Caki2 (cell line): Measurements from ENCODE around the gene NNAT. TPM values are rescaled to one million over a fixed set of nuclear protein-coding genes. Genes with fewer than 3 reads are reported as not detected.
"Not testable (repeated sequence)": the region's sequence is repeated elsewhere in the genome, so short reads cannot be mapped to it uniquely, and the experiment has no call there.

Experiments used
- DNase-seq: peaks from one replicate; pipeline ENCODE4 v3.0.0-alpha.2; 2015; ENCODE audit warnings: low read depth
- in situ Hi-C: cut with HindIII; loops from 2 replicates; pipeline ENCODE4 v1.10.0; 2016; ENCODE audit warnings: low sequenced_read_pairs, low pct_unique_long_range_greater_than_20kb, mixed read lengths
- total RNA-seq: library from RNA; depleted of rRNA; stranded (reverse); fragments of >200 nt; shearing (Covaris generic); gene quantifications from 2 replicates; pipeline ENCODE4 v1.2.3, GENCODE V29; 2014; ENCODE audit warnings: low replicate concordance

The NNAT gene
- total RNA-seq, 1 experiment from 2014 or later, result not detected

DNA sequence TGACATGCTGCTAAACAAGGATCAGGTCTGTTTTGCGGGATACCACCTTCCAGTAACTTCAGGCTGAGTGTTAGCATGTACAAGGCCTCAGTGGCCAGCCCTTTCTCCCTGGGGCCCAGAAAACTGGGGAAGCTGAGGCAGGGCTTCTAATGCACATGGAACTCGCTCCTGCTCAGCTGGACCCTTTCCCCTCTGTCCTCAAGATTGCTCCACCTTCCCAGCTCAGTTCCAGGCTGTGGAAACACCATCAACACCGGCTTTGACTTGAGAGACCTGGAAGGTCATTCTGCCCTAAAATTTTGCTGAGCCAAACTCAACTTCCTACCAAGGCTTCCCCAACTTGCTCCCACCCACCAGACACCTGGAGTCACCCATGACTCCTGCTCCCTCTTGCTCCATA is 10.8 kb downstream of the NNAT start:
- in situ Hi-C loops, result no loop called here
- DNase-seq, result no peak

DNA sequence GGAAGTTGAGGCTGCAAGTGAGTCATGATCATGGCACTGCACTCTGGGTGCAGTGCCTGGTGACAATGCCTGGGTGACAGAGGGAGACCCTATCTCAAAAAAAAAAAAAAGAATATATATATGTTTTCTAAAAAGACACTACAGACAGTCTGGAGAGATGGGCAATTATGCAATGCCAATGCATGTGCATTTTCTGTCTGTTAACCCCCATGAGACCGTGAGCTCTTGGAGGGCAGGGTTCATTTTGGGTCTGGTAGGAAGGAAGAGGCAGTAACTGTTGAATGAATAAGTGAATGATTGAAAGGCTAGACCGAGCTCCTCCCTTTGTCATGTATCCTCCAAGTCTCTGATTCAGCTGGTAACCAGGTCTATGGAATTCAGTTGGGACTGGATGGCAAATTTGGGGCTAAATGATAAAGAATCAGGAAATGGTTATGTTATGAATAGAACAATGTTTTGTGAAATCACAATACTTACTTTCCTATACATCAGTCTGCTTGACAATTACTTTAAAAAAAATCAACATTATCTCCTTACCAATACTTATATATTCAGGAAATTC is 12.2 kb downstream of the NNAT start:
- no peak for DNase-seq
- in situ Hi-C loops, result no loop called here

DNA sequence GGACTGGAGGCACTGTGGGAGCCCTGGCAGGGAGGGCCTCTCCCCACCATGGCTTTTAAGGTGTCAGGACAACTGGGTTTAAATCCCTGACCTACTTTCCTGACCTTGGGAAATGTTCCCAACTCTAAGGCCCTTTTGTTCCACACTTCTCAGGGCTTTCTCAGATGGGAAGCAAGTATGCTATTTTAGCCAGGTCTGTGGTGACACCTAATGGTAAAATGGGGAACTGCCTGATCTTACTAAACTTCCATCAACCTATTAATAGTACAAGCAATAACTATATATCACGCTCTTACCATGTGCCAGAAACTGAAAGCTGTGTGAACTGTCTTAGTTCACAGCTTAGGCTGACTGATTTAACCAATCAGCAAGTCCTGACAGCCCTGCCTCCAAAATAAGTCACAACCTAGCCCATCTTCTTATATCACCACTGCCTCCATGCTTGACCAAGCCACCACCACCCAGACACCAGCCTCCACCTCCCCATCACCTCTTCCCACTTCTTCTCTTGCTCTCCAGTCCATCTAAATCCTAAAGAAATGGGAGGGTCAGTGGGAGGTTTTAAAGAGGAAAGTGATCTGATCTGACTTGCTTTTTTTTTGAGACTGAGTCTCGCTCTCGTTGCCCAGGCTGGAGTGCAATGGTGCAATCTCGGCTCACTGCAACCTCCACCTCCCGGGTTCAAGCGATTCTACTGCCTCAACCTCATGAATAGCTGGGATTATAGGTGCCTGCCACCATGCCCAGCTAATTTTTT is 13.5 kb downstream of the NNAT start:
- peak; percentile 73 for DNase-seq
- in situ Hi-C loops, result no loop called here

DNA sequence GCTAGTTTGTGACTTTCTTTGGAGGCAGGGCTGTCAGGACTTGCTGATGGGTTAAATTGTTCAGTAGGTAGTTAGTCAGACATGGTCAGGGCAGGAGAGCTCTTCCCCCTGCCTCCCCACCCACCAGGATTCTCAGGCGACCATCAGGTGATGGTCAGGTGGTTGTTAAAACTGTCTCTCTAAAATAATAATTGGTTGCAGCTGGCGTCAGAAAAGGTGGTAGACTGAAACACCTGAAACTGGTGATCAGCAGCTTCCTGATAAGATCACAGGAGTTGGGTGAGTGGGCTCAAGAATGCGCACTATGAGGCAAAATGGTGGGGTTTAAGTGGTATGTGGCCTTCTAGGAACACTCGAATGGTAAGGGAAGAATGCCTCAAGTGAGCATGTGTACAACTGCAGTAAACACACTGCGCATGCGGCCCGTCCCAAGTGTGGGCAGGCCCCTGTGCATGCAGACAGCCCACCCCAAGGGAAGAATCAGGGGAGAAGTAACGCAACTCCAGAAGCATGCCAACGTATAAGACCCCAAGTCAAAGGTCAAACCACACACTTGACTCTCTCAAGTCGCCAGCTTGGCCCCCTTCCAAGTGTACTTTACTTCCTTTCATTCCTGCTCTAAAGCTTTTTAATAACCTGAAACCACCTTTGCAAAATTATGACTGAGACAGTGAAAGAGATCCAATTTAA is 14.5 kb downstream of the NNAT start:
- in situ Hi-C loops, result no loop called here

DNA sequence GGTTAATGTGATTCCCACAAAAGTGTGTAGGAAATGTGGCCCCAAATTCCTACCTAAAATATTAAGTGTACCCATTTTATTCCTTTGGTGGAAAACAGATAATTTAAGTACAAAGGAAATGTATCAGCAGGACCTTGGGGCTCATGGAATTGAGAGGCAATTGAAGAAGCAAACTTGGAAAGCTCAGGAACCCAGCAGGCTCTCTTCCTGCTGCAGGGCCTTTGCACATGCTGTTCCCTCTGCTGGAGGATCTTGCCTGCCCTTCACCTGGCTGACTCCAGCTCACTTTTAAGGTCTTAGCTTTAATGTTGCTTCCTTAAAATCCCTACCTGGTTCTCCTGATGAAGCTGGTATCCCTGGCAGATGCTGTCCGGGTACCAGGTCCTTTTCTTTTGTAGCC is 16.5 kb downstream of the NNAT start:
- in situ Hi-C loops, result no loop called here
- no peak for DNase-seq

More for the DNA sequence above, 14.5 kb downstream of the NNAT start:
- no peak for DNase-seq

DNA sequence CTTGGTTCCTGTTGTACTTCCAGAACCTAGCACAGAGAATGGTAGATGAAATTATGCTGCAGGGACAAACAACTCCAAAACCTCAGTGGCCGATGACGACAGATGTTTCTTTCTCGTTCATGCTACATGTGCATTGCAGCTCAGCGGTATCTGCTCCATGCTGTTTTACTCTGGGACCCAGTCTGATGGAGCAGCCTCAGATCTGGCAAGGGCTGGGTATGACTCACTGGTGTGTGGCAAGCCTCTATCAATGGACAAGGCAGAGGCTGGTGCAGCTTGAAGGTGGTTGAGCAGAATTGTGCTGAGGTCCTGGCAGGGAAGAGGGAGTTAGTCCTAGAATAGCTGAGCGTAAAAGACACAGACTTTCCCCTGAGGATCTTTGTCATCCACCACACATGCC is 17.0 kb downstream of the NNAT start:
- no peak for DNase-seq
- in situ Hi-C loops, result no loop called here

DNA sequence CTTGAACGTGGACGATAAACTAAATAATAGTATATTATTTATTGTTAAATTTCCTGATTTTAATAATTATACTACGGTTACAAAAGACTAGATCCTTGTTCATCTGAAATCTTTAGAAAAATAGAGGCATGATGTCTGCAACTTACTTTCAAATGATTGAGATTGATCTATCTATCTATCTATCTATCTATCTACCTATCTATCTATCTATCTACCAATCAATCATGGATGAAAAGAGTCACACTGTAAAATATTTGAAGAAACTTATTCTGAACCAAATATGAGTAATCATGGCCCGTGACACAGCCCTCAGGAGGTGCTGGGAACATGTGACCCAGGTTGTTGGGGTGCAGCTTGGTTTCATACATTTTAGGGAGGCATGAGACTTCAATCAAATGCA is 18.4 kb downstream of the NNAT start:
- no peak for DNase-seq
- in situ Hi-C loops, result no loop called here

DNA sequence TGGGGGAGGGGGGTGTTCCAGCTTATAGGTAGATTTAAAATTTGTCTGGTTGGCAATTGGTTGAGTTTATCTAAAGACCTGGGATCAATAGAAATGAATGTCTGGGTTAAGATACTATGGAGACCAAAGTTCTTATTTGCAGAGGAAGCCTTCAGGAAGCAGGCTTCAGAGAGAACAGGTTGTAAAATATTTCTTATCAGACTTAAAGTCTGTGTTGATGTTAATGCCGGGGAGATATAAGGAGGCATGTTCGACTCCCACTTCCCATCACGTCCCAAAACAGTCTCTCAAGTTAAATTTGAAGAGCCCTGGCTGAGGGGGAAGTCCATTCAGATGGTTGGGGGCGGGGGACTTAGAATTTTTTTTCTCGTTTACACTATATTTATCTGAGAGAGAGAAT is 19.0 kb downstream of the NNAT start:
- DNase-seq, result no peak
- in situ Hi-C loops, result no loop called here

DNA sequence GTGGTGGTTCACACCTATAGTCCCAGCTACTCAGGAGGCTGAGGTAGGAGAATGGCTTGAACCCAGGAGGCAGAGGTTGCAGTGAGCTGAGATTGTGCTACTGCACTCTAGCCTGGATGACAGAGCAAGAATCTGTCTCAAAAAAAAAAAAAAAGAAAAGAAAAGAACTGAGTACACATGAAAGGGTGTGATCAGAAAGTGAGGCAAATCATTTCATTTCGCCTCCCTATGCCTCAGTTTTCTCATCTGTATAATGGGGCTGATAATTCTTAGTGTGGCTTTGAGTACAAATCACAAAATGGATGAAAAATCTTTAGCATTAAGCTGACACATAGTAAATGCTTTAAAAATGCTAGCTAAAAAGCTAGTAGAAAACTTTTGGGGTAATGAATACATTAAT is 19.8 kb downstream of the NNAT start:
- in situ Hi-C loops, DNase-seq: not testable (repeated sequence)

DNA sequence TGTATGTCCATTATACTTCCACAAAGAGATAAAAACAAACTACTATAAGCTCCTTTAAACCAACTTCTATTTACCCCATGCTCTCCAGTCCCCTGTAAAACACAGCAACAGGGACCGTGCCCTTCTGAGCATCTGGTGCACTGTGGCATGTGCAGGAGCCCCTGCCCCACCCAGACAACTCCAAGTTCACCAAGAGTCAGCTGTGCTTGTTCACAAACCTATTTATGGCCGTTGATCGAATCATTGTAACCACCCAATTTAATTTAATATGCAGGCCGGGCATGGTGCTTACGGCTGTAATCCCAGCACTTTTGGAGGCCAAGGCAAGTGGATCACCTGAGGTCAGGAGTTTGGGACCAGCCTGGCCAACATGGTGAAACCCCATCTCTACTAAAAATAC is 20.3 kb downstream of the NNAT start:
- DNase-seq, result no peak
- in situ Hi-C loops, result no loop called here

DNA sequence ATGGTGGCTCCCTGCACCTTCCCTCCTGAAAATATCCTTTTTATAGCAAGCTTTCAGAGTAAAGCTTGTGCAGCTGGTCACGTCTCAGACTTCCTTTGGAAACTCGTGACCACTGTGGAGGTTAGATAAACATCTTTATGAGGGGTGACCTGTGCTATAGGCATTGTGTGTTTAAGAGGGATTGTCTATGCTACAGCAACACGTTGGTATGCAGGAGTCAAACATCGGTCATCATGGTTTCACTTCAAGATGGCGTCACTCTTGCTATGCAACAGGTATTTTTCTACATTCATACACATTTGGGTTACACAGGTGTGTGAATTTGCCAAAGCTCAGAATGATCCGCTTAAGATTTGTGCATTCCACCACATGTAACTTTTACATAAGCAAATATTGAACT is 21.2 kb downstream of the NNAT start:
- no peak for DNase-seq
- in situ Hi-C loops, result no loop called here

DNA sequence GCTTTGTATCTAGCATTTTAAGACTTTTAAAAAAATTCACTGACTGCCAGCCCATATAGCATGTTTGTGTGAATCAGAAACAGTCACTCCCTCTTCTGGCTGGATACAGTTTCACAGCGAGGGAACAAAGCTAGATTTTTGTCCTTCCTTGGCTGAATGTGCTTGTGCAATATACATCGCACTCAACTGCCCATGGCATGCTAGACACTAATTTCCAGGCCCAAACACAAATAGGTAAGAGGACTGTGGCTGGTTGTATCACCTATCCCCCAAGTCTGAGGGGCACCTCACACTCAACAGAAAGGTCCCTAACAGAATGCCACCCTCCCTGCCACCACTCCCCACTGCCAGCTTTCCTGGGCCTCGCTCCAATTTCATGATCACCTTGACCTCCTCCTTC is 22.8 kb downstream of the NNAT start:
- no peak for DNase-seq
- in situ Hi-C loops, result no loop called here

DNA sequence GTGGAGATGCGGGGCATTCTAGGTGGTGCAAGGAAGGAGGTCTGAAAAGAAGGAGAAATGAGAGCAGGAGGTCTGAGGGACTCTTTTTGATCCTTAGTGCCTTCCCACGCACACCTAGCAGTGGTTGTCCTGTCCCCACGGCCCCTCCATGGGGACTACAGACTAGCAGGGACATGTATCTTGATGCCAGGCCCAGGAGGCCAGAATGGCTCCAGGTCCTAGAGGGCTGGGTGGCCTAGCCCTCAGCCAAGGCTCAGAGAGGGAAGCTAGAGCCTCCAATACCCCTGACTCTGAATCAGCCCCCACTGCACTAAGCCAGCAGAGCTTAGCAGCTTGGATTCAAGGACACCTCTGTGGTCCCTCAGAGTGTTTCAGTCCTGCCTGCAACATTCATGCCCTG is 23.3 kb downstream of the NNAT start:
- in situ Hi-C loops, result no loop called here
- no peak for DNase-seq

DNA sequence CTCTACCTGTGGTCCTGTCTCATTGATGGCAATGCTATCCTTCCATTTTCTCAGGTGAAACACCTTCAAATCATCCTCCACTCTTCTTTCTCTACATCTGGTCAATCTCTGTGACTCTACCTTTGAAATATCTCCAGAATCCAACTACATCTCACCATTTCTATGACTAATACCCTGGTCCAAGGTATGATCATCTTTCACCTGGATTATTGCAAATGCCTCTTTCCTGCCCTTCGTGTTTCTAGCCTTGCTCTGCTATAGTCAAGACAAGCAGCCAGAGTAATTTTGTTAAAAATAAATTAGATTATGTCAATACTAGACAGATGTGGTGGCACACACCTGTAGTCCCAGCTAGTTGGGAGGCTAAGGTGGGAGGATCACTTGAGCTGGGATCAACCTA is 24.5 kb downstream of the NNAT start:
- DNase-seq, result no peak
- in situ Hi-C loops, result no loop called here

DNA sequence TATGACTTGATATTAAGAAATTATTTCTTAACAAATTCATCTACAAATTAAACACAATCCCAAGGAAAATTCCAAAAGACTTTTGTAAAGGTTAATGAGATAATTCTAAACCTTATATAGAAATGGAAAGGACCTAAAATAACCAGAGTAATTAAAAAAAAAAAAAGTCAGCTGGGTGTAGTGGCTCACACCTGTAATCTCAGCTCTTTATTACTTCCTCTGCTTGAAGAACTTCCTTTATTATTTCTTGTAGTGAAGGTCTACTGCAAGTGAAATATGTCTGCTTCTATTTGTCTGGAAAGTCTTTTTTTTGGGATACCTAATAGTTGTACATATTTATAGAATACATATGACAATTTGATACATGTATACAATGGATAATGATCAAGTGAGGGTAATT is 26.9 kb downstream of the NNAT start:
- DNase-seq, result no peak
- in situ Hi-C loops, result no loop called here

DNA sequence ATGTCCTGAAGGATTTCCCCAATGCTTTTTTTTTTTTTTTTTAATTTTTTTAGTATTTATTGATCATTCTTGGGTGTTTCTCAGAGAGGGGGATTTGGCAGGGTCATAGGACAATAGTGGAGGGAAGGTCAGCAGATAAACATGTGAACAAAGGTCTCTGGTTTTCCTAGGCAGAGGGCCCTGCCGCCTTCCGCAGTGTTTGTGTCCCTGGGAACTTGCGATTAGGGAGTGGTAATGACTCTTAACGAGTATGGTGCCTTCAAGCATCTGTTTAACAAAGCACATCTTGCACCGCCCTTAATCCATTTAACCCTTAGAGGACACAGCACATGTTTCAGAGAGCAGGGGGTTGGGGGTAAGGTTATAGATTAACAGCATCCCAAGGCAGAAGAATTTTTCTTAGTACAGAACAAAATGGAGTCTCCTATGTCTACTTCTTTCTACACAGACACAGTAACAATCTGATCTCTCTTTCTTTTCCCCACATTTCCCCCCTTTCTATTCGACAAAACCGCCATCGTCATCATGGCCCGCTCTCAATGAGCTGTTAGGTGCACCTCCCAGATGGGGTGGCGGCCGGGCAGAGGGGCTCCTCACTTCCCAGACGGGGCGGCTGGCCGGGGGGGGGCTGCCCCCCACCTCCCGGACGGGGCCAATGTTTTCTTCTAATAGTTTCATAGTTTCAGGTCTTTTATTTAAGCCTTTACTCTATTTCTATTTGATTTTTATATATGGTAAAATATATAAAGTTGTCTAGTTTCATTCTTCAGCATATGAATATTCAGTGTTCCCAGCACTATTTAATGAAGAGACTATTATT is 29.3 kb downstream of the NNAT start:
- in situ Hi-C loops, DNase-seq: not testable (repeated sequence)

DNA sequence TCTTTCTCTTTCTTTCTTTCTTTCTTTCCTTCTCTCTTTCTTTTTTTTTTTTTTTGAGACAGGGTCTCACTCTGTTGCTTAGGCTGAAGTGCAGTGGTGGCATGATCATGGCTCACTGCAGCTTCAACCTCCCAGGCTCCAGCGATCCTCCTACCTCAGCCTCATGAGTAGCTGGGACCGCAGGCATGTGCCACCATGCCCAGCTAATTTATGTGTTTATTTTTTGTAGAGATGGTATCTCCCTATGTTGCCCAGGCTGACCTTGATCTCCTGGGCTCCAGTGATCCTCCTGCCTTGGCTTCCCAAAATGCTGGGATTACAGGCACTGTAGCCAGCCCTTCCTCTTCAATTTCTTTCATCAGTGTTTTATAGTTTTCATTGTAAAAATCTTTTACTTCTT is 30.6 kb downstream of the NNAT start:
- DNase-seq, in situ Hi-C loops: not testable (repeated sequence)

DNA sequence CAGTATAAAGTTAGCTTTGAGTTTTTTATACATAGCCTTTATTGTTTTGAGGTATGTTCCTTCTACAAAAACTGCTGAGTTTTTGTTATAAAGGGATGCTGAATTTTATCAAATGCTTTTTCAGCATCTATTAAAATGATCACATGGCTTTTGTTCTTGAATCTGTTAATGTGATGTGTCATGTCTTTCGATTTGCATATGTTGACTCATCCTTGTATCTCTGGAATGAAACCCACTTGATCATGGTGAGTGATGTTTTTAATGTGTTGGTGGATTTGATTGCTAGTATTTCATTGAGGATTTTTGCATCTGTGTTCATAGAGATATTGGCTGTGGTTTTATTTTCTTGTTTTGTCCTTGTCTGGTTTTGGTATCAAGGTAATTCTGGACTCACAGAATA is 31.4 kb downstream of the NNAT start:
- in situ Hi-C loops, result no loop called here
- peak; percentile 46 for DNase-seq
